GM20431 (cell line): ENCODE data around the gene RAP1B.

Source experiments
- in situ Hi-C: fragments of 300-500 bp; cut with MseI, MboI; formaldehyde crosslinking; loops from one replicate; pipeline ENCODE4 v1.15.0; 2020; ENCODE audit warnings: low sequenced_read_pairs; ENCODE audit not compliant: unreplicated experiment

RAP1B gene

DNA sequence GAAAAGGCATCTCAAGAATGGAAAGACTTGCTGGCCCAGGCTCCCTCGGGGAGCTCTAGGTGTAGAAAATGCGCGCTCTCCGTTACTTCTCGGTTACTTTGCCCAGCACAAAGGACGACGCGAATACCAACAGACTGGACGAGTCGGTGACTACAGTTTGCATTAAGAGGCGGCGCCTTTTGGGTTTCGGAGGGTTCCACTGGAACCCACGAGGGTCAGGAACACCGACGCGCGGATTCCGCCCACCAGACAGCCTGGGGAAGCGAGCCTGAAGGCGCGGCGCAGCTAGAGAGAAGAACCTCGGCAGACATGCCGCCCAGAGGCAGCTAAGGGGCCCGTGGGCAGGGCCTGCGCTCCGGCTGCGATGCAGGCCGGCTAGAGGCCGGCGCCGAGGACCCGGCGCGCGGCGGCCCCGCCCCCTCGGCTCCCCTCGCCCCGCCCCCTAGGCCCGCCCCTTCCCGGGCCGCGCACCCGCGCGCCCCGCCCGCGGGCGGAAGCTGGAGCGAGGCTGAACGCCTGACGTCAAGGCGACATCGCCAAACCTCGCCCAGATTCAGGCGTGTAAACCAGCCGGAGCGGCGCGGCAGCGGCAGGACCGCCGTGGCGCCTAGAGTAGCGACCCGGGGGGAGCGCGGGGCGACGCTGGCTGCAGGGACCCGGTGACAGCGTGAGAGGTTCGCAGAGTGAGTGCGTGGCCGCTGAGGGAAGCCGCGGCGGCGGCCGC, at the start of gene RAP1B:
TSS of gene RAP1B (plus strand) at position 530 of the 724 bp plus-strand sequence. CDS start 37,826 bp downstream, outside the sequence.
- in situ Hi-C loops: no loop called here

GRCh38 chr12:68561830-68562229, 48.9 kb upstream of the RAP1B start:
- in situ Hi-C loops: no loop called here

- in situ Hi-C loops: no loop called here
Observed at GRCh38 chr12:68564166-68564565, 46.5 kb upstream of the RAP1B start.

DNA sequence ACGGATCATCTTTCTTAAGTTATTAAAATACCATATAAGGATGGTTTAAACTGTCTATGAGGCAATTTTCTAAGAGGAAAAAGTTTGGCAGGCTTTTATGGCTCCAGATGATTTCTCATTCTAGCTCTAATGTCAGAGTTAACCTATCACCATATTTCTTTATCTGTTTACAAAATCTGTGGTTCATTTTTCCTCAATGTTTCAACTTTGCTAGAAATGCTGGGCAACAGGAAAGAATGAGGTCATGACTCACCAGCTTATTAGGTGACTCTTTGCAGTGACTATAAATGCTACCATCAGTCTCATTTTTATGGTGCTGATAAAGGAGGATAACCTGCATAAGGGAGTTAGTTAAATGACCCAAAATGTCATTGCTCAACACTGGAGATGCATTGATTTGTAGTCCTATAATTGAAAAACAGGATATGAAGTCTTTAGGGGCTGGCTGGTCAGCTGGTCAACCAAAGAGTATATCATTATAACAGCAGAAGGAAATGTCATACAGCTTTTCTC, 45.3 kb upstream of the RAP1B start:
- in situ Hi-C loops: no loop called here

- in situ Hi-C loops: no loop called here
Observed at GRCh38 chr12:68568922-68569569, 41.7 kb upstream of the RAP1B start.

GRCh38 chr12:68572661-68573060, 38.0 kb upstream of the RAP1B start:
- in situ Hi-C loops: no loop called here

DNA sequence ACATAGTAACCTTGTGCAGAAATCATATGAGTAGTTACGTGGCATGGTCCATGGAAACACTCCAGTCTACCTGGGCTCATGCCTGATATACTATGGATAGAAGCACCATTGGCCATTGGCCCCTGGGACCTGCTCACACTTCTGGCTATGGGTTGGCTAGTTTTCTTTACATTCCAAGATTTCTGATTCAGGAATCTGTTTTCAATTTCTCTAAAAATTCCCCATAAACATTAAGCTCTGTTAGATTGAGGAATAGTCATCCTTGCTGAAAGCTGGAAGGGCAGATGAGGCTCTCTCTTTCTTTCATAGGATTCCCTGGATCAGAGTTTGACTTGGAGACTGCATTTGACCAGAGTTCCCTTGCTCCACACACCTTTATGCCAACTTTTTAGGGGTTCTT, 37.3 kb upstream of the RAP1B start:
- in situ Hi-C loops: no loop called here

DNA sequence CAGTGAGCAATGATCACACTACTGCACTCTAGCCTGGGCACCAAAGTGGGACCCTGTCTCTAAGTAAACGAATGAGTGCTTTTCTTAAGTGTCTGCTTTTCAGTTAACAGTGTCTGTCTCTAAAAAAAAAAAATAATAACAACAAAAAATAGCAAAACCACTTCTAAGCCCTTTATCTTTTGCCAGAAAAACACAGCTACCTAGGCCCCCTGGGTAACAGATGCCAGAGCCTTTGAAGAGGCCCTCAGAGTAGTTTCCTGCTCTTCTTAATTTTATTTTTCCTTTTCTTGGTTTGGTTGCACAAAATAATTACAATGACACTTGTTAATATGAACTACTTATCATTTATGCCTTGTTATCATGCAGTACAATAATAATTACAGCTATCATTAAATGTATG, 32.8 kb upstream of the RAP1B start:
- in situ Hi-C loops: no loop called here

DNA sequence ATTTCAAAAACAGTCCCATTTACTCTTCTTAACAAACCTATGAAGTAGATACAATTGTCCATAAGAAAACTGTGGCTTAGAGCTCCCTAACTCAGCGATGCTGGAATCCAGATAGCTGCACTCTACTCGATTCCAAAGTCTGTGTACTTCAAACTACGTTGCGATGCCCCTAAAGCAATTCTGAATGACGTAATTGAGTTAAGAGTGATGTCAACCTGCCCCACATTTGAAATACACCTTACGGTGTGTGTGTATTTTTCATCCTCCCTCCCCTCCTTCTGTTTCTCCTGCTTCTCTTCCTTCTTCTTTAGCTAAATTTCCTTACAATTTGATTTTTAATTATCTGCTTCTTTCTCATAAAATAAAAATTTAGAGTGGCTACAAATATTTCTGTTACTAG, 31.9 kb upstream of the RAP1B start:
- in situ Hi-C loops: no loop called here

- in situ Hi-C loops: no loop called here
Observed at GRCh38 chr12:68579254-68579653, 31.4 kb upstream of the RAP1B start.

DNA sequence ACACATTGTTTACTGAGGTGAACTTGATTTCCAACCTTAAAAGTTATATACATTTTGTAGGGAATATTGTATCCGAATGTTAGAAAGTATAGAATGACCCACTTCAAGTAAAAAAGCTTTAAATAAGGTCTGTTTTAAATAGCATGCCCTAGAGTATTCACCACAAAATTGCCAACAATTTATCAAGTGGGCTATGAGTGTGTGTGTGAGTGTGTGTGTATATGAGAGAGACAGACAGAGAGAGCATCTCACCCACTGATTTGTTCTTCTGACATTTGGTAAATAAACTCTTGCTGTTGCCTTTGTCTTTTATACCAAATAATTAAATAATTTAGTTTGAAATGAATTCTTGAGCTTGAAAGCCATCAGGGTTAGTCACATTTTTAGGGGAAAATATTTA, 29.8 kb upstream of the RAP1B start:
- in situ Hi-C loops: no loop called here

GRCh38 chr12:68581926-68582325, 28.8 kb upstream of the RAP1B start:
- in situ Hi-C loops: no loop called here

DNA sequence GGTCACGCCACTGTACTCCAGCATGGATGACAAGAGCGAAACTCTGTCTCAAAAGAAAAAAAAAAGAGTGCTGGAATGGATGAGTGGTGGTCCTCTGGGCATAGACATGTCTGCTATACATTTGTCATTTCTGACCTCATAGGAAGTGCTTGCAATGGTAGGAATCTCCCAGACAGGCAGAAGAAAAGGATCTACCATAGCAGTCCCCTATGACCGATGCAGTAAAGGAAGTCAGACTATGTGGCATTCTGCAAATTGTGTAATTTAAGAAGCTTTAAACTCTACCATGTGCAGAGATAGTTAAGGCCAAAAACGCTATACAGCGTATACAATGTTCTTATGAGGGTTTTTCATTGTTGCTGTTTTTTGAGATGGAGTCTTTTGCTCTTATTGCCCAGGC, 24.7 kb upstream of the RAP1B start:
- in situ Hi-C loops: no loop called here

DNA sequence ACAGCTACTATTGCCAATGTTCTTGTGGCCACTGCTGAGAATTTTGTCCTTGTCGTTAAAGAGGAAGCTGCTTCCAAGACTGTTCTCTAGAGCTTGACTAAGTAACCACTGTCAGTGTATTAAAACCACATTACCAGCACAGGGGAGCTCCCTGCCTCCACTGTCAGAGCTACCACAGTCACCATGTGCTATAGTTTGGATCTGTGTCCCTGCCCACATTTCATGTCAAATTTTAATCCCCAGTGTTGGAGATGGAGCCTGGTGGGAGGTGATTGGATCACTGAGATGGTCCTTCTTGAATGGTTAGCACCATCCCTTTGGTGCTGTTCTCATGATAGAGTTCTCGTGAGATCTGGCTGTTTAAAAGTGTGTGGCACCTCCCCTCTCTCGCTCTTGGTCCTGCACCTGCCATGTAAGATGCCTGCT, 23.2 kb upstream of the RAP1B start:
- in situ Hi-C loops: no loop called here

DNA sequence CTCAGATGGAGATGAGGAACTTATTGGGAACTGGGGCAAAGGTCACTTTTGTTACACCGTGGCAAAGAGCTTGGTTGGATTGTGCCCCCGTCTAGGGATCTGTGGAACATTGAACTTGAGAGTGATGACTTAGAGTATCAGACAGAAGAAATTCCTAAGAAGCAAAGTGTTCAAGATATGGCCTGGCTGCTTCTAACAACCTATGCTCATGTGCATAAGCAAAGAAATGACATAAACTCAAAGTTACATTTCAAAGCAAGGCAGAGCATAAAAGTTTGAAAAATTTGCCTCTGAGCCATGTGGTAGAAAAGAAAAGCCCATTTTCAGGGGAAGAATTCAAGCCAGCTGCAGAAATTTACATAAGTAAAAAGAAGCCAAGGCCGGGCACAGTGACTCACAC, 21.5 kb upstream of the RAP1B start:
- in situ Hi-C loops: no loop called here

- in situ Hi-C loops: no loop called here
Observed at GRCh38 chr12:68591734-68592418, 18.8 kb upstream of the RAP1B start.

GRCh38 chr12:68595241-68595640, 15.5 kb upstream of the RAP1B start:
- in situ Hi-C loops: no loop called here

GRCh38 chr12:68601767-68602166, 8.9 kb upstream of the RAP1B start:
- in situ Hi-C loops: no loop called here

DNA sequence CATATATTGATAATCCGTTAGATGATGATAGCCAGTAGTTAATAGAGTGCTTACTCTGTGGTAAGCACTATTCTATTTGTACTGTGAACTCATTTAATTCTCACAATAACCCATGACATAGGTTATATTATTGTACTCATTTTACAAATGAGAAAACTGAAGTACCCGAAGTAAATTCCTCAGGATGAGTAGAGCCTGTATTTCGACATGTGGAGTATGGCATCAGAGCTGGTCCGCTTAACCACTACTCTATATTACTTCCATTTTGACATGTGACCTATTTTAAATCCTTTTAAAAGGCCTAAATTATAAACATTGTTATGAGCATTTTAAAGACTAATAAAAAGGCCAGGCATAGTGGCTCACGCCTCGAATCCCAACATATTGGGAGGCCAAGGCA, 8.0 kb upstream of the RAP1B start:
- in situ Hi-C loops: no loop called here

- in situ Hi-C loops: no loop called here
Observed at GRCh38 chr12:68608191-68608590, 2.5 kb upstream of the RAP1B start.

DNA sequence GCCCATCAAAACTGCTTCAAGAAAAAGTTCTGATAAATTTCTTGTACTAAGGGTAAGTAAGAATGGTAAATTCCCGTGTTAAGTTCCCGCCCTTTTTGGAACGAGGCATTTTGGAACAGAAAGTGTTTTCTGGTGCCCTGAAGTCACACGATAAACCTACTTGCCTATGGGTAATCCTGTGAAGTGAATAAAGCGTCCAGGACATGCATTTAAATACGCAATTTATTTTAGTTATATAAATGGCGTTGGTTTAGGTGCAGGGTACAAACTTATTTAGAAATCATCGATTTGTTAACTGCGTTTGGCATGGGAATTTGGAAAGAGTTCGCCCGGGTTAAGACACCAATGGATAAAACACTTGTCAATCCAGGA, 715 bp upstream of the RAP1B start:
- in situ Hi-C loops: no loop called here
